GM12878 (cell line): ENCODE results near the gene GNGT2.

Experiments
- CHD1 ChIP-seq: IDR thresholded peaks from 2 replicates; pipeline ENCODE4 v1.6.1; 2012; ENCODE audit warnings: low read depth, low read length, improper control_type of control experiment
- MEF2A ChIP-seq: IDR thresholded peaks from 2 replicates; pipeline ENCODE4 v1.6.1; 2011; ENCODE audit warnings: low read depth, mild to moderate bottlenecking, low read length, moderate library complexity; ENCODE audit not compliant: insufficient read depth
- RCOR1 ChIP-seq: conservative IDR thresholded peaks from 2 replicates; pipeline ENCODE4 v1.6.1; 2012; ENCODE audit warnings: low read depth, low read length, improper control_type of control experiment
- SP1 ChIP-seq: IDR thresholded peaks from one replicate; pipeline ENCODE4 v1.6.1; 2011; ENCODE audit warnings: low read depth, low read length
- SUZ12 ChIP-seq: fragments of 200-600 bp; sonication (generic); IDR thresholded peaks from one replicate; pipeline ENCODE4 v1.6.1; 2018; ENCODE audit warnings: antibody characterized with exemption, mild to moderate bottlenecking; ENCODE audit not compliant: unreplicated experiment
- TF ChIP-seq, protein P1 (sequence below), 3 experiments: IDR thresholded peaks in 2 of 3; conservative IDR thresholded peaks in 1 of 3; 2 replicates each; pipeline ENCODE4 v1.5.1; 2011; ENCODE audit warnings: low read depth in 3 of 3, low read length in 3 of 3, mild to moderate bottlenecking in 3 of 3, control low read depth in 2 of 3, moderate library complexity in 2 of 3, inconsistent platforms in 1 of 3, mixed read lengths in 1 of 3; ENCODE audit not compliant: control insufficient read depth in 2 of 3, insufficient read depth in 1 of 3; ENCODE audit errors: extremely low read depth in 1 of 3
- TF ChIP-seq, protein P2 (sequence below): fragments of 450-650 bp; IDR thresholded peaks from 2 replicates; pipeline ENCODE4 v1.6.1; 2017; ENCODE audit warnings: mild to moderate bottlenecking, moderate library complexity

DNA sequence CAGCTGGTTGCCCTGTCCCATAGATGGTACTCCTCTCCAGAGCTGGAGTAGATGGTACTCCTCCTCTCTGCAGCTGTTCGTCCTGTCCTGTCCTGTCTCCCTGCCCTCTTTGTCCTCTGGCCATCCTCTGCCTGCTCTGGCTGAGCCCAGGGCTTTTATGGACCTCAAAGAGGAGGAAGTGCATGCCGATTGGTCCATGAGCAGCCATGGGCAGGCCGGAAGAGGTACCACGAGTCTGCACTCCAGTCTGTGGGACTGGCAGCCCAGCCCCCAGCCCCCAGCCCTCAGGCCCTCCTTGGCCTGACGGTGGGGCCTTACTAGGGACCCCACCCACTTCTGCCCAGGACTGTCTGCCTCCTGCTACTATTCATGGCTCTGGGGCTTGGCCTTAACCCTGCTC, 27.0 kb downstream of the GNGT2 start:
- TF ChIP-seq CHD1: no peak
- TF ChIP-seq SP1: no peak
- TF ChIP-seq, protein P1, sequence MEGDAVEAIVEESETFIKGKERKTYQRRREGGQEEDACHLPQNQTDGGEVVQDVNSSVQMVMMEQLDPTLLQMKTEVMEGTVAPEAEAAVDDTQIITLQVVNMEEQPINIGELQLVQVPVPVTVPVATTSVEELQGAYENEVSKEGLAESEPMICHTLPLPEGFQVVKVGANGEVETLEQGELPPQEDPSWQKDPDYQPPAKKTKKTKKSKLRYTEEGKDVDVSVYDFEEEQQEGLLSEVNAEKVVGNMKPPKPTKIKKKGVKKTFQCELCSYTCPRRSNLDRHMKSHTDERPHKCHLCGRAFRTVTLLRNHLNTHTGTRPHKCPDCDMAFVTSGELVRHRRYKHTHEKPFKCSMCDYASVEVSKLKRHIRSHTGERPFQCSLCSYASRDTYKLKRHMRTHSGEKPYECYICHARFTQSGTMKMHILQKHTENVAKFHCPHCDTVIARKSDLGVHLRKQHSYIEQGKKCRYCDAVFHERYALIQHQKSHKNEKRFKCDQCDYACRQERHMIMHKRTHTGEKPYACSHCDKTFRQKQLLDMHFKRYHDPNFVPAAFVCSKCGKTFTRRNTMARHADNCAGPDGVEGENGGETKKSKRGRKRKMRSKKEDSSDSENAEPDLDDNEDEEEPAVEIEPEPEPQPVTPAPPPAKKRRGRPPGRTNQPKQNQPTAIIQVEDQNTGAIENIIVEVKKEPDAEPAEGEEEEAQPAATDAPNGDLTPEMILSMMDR (IDR thresholded peaks at IDR 0.05 in 2 of 3, conservative IDR thresholded peaks at IDR 0.05 in 1 of 3; ENCODE audit: control insufficient read depth in 2 of 3, extremely low read depth in 1 of 3, insufficient read depth in 1 of 3, low read depth in 3 of 3, low read length in 3 of 3): no peak
- TF ChIP-seq, protein P2, sequence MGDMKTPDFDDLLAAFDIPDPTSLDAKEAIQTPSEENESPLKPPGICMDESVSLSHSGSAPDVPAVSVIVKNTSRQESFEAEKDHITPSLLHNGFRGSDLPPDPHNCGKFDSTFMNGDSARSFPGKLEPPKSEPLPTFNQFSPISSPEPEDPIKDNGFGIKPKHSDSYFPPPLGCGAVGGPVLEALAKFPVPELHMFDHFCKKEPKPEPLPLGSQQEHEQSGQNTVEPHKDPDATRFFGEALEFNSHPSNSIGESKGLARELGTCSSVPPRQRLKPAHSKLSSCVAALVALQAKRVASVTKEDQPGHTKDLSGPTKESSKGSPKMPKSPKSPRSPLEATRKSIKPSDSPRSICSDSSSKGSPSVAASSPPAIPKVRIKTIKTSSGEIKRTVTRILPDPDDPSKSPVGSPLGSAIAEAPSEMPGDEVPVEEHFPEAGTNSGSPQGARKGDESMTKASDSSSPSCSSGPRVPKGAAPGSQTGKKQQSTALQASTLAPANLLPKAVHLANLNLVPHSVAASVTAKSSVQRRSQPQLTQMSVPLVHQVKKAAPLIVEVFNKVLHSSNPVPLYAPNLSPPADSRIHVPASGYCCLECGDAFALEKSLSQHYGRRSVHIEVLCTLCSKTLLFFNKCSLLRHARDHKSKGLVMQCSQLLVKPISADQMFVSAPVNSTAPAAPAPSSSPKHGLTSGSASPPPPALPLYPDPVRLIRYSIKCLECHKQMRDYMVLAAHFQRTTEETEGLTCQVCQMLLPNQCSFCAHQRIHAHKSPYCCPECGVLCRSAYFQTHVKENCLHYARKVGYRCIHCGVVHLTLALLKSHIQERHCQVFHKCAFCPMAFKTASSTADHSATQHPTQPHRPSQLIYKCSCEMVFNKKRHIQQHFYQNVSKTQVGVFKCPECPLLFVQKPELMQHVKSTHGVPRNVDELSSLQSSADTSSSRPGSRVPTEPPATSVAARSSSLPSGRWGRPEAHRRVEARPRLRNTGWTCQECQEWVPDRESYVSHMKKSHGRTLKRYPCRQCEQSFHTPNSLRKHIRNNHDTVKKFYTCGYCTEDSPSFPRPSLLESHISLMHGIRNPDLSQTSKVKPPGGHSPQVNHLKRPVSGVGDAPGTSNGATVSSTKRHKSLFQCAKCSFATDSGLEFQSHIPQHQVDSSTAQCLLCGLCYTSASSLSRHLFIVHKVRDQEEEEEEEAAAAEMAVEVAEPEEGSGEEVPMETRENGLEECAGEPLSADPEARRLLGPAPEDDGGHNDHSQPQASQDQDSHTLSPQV: no peak
- no peak for TF ChIP-seq SUZ12
- TF ChIP-seq MEF2A: no peak
- no peak for TF ChIP-seq RCOR1
